ENCODE measurements around the gene PHRF1. TPM values are rescaled to one million over a fixed set of nuclear protein-coding genes. Genes with fewer than 3 reads are reported as not detected.

The PHRF1 gene
- total RNA-seq, 4 donors from 2014 or later: 24.5 to 38.2 (median 28.7) TPM

DNA sequence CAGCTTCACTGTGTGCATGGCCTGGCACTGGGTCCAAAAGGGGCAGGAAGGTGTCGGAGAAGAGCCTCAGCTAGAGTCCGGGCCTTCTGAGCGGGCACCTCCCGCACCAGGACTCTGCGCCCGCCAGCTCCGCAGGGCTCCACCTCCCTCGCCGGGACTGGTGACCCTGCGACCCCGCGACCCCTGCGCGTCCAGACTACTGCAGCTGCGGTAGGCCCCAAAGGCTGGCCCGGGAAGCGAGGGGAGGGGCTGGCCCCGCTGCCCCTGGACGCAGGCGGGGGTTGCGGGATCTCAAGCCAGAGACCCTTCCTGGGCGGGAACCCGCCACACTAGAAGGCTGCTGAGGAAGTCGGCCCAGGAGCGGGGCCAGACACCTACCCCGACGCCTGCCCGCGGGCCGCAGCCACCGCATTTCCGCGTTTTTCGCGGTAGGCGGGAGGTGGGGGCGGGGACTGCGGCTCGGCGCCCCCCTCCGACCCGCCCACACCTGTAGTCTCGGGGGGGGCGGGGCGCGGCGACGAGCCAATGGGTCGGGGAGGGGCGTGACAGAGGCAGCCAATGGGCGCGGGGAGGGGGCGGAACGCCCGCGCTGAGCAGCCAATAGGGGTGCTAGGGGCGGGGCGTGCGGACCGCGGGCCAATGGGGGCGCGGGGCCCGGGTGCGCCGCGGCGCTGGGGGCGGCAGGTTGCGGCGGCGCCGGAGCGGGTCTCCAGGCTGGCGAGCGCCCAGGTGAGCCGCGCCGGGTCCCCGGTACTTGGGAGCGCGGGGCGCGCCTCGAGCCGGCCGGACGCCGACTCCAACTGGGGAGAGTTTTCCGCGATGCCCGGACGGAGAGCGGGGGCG lies 15.7 kb upstream of the PHRF1 start, which contains the start of the genes LMNTD2 and RASSF7:
TSS of gene LMNTD2 (minus strand) at position 434 of the 843 bp plus-strand sequence. CDS start at position 412, 22 bp downstream.
TSS of gene RASSF7 (plus strand) at position 666 of the 843 bp plus-strand sequence. CDS start 799 bp downstream, outside the sequence.
- Histone ChIP-seq H3K27ac (replicated peaks in 1 of 4) (peak within 1 kb of the TSS; percentile 50 to 74 (median 60)), H3K9me3 (no peaks in the 10 kb centered on the region), H3K4me1 (peaks cover 19 to 32% (median 29%) of the 10 kb centered on the region in 4 donors), H3K36me3 (no peaks in the 10 kb centered on the region), H3K4me3 (peak within 1 kb of the TSS; percentile 72 to 97 (median 90)), H3K27me3 (peaks cover 10 to 43% (median 18%) of the 10 kb centered on the region in 4 donors)
- DNase-seq (ENCODE audit: extremely low spot score): peak; percentile 98
- WGBS: 5% methylated on average over 13 of the region's 95 CpGs
- TF ChIP-seq POLR2AphosphoS5 (IDR thresholded peaks at IDR 0.05) (peak; percentile 38 to 70), EP300 (IDR thresholded peaks at IDR 0.05) (no peak), POLR2A (IDR thresholded peaks at IDR 0.05; ENCODE audit: low read depth) (no peak)
- TF ChIP-seq, protein P1, sequence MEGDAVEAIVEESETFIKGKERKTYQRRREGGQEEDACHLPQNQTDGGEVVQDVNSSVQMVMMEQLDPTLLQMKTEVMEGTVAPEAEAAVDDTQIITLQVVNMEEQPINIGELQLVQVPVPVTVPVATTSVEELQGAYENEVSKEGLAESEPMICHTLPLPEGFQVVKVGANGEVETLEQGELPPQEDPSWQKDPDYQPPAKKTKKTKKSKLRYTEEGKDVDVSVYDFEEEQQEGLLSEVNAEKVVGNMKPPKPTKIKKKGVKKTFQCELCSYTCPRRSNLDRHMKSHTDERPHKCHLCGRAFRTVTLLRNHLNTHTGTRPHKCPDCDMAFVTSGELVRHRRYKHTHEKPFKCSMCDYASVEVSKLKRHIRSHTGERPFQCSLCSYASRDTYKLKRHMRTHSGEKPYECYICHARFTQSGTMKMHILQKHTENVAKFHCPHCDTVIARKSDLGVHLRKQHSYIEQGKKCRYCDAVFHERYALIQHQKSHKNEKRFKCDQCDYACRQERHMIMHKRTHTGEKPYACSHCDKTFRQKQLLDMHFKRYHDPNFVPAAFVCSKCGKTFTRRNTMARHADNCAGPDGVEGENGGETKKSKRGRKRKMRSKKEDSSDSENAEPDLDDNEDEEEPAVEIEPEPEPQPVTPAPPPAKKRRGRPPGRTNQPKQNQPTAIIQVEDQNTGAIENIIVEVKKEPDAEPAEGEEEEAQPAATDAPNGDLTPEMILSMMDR (IDR thresholded peaks at IDR 0.05): no peak
- intact Hi-C loops (cut with DNase I): no loop called here

DNA sequence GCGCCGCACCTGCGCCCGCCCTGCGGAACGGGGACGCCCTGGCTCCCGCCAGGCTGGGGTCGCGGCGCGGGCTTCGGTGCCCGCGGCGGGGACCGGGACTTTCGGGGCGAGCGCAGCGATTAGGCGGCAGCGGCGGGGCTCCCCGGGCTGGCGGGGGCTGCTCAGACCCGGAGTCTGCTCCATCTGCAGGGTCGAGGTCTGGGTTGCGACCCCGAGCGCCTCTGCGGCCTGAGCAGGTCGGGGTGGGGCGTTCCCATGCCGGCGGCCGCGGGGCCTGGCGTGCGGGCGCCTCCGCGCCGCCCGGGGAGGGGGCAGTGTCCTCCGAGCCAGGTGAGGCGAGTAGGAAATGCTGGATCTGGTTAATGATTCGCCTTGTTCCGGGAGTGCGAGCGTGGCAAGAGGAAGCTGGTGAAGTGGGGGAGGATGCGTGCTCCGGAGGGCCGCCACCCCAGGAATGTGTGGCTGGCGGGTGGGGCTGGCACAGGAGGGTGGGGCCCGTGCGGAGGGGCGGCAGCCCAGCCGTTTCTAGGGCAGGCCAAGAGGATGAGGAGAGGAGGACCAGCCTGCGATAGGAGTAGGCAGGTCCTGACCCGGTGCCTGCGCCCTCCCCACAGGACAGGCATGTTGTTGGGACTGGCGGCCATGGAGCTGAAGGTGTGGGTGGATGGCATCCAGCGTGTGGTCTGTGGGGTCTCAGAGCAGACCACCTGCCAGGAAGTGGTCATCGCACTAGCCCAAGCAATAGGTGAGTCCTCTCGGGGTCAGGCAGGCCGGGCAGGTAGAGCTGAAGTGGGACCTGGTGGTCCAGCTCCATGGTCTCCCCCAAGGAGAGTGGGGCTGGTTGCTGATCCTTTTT lies 14.9 kb upstream of the PHRF1 start:
- Histone ChIP-seq H3K4me3 (peak overlapping the region; percentile 72 to 97 (median 90)), H3K27me3 (peaks cover 3 to 34% (median 10%) of the 10 kb centered on the region in 4 donors), H3K27ac (replicated peaks in 1 of 4) (peak overlapping the region; percentile 32 to 74 (median 60)), H3K9me3 (no peaks in the 10 kb centered on the region), H3K4me1 (peaks cover 14 to 24% (median 21%) of the 10 kb centered on the region in 4 donors), H3K36me3 (no peaks in the 10 kb centered on the region)
- intact Hi-C loops (cut with DNase I): no loop called here
- DNase-seq (ENCODE audit: extremely low spot score): no peak
- TF ChIP-seq, protein P1 (IDR thresholded peaks at IDR 0.05): no peak
- no peak for TF ChIP-seq POLR2A (IDR thresholded peaks at IDR 0.05; ENCODE audit: low read depth)
- no peak for TF ChIP-seq EP300 (IDR thresholded peaks at IDR 0.05)
- no peak for TF ChIP-seq POLR2AphosphoS5 (IDR thresholded peaks at IDR 0.05)
- under 1% methylated on average over 37 of the region's 67 CpGs for WGBS

DNA sequence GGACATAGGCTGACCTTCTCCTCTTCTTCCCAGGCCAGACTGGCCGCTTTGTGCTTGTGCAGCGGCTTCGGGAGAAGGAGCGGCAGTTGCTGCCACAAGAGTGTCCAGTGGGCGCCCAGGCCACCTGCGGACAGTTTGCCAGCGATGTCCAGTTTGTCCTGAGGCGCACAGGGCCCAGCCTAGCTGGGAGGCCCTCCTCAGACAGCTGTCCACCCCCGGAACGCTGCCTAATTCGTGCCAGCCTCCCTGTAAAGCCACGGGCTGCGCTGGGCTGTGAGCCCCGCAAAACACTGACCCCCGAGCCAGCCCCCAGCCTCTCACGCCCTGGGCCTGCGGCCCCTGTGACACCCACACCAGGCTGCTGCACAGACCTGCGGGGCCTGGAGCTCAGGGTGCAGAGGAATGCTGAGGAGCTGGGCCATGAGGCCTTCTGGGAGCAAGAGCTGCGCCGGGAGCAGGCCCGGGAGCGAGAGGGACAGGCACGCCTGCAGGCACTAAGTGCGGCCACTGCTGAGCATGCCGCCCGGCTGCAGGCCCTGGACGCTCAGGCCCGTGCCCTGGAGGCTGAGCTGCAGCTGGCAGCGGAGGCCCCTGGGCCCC lies 14.1 kb upstream of the PHRF1 start:
- Histone ChIP-seq H3K4me1 (peaks cover 14 to 23% (median 20%) of the 10 kb centered on the region in 4 donors), H3K27me3 (peaks cover 0 to 27% (median 3%) of the 10 kb centered on the region in 4 donors), H3K36me3 (no peaks in the 10 kb centered on the region), H3K9me3 (no peaks in the 10 kb centered on the region), H3K27ac (replicated peaks in 1 of 4) (no peak overlapping the region), H3K4me3 (no peak overlapping the region)
- no peak for DNase-seq (ENCODE audit: extremely low spot score)
- intact Hi-C loops (cut with DNase I): no loop called here
- TF ChIP-seq POLR2AphosphoS5 (IDR thresholded peaks at IDR 0.05) (no peak), POLR2A (IDR thresholded peaks at IDR 0.05; ENCODE audit: low read depth) (no peak), EP300 (IDR thresholded peaks at IDR 0.05) (no peak)
- TF ChIP-seq, protein P1 (IDR thresholded peaks at IDR 0.05): no peak
- WGBS: 100% methylated on average over 8 of the region's 29 CpGs

DNA sequence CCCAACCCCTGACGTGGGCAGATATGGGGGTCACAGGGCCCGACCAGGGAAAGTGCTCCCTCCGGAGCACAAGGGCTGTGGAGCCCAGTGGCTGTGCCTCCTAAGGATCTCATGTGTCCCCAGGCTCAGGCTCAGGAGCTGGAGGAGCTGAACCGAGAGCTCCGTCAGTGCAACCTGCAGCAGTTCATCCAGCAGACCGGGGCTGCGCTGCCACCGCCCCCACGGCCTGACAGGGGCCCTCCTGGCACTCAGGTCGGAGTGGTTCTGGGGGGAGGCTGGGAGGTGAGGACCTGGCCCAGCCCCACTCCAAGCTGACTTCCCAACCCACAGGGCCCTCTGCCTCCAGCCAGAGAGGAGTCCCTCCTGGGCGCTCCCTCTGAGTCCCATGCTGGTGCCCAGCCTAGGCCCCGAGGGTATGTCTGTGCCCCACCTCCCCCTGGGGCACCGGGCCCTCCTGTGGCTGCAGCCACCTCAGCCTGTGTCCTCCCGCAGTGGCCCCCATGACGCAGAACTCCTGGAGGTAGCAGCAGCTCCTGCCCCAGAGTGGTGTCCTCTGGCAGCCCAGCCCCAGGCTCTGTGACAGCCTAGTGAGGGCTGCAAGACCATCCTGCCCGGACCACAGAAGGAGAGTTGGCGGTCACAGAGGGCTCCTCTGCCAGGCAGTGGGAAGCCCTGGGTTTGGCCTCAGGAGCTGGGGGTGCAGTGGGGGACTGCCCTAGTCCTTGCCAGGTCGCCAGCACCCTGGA lies 13.0 kb upstream of the PHRF1 start:
- WGBS: 100% methylated on average over 1 of the region's 18 CpGs

More for the DNA sequence above, 13.0 kb upstream of the PHRF1 start:
- H3K9me3 ChIP-seq: no peaks in the 10 kb centered on the region
- H3K27ac ChIP-seq (replicated peaks in 1 of 4): no peak overlapping the region
- H3K27me3 ChIP-seq: peaks cover 0 to 16% (median 0%) of the 10 kb centered on the region in 4 donors
- intact Hi-C loops (cut with DNase I): no loop called here
- H3K4me3 ChIP-seq: no peak overlapping the region
- peaks cover 17 to 33% (median 31%) of the 10 kb centered on the region in 4 donors for H3K4me1 ChIP-seq
- TF ChIP-seq EP300 (IDR thresholded peaks at IDR 0.05) (no peak), POLR2A (IDR thresholded peaks at IDR 0.05; ENCODE audit: low read depth) (no peak)
- TF ChIP-seq, protein P1 (IDR thresholded peaks at IDR 0.05): no peak
- H3K36me3 ChIP-seq: no peaks in the 10 kb centered on the region
- DNase-seq (ENCODE audit: extremely low spot score): no peak

Measured in esophagus muscularis mucosa (tissue), 4 donors.